Smooth muscle cell (in vitro differentiated cells): ENCODE data around the gene ZNF618. TPM values are rescaled to one million over a fixed set of nuclear protein-coding genes. Genes with fewer than 3 reads are reported as not detected.

ENCODE experiments used
- DNase-seq: peaks from one replicate; lab custom pipeline; 2025; ENCODE audit not compliant: unreplicated experiment; lab: John Stamatoyannopoulos, UW
- H2AFZ ChIP-seq: fragments of 200-600 bp; sonication (generic); 2 replicates; pipeline ENCODE4 v1.6.0; 2016; ENCODE audit warnings: antibody characterized with exemption, low read depth, mild to moderate bottlenecking
- H3F3A ChIP-seq: fragments of 200-600 bp; sonication (generic); 2 replicates; pipeline ENCODE4 v1.6.0; 2017; ENCODE audit warnings: antibody characterized with exemption, low read depth
- H3K27ac ChIP-seq: fragments of 200-600 bp; sonication (generic); 2 replicates; pipeline ENCODE4 v1.5.1; 2016; ENCODE audit warnings: low read depth, mild to moderate bottlenecking
- H3K27me3 ChIP-seq: fragments of 200-600 bp; sonication (generic); 2 replicates; pipeline ENCODE4 v1.6.1; 2016; ENCODE audit warnings: low read depth, mild to moderate bottlenecking
- H3K36me3 ChIP-seq: fragments of 200-600 bp; sonication (generic); 2 replicates; pipeline ENCODE4 v1.5.1; 2016; ENCODE audit warnings: low read depth
- H3K4me1 ChIP-seq: fragments of 200-600 bp; sonication (generic); 2 replicates; pipeline ENCODE4 v1.5.1; 2016; ENCODE audit warnings: low read depth
- H3K4me2 ChIP-seq: fragments of 200-600 bp; sonication (generic); 2 replicates; pipeline ENCODE4 v1.6.0; 2016; ENCODE audit warnings: mild to moderate bottlenecking
- H3K4me3 ChIP-seq: fragments of 200-600 bp; sonication (generic); 2 replicates; pipeline ENCODE4 v1.5.1; 2016; ENCODE audit warnings: mild to moderate bottlenecking
- H3K79me2 ChIP-seq: fragments of 200-600 bp; sonication (generic); 2 replicates; pipeline ENCODE4 v1.6.0; 2016; ENCODE audit warnings: low read depth, mild to moderate bottlenecking
- H3K9ac ChIP-seq: fragments of 200-600 bp; sonication (generic); 2 replicates; pipeline ENCODE4 v1.6.0; 2016; ENCODE audit warnings: low read depth
- H3K9me3 ChIP-seq: fragments of 200-600 bp; sonication (generic); replicated peaks from 2 replicates; pipeline ENCODE4 v1.5.1; 2016; ENCODE audit warnings: low read depth
- H4K20me1 ChIP-seq: fragments of 200-600 bp; sonication (generic); 2 replicates; pipeline ENCODE4 v1.6.0; 2016; ENCODE audit warnings: low read depth
- WGBS: methylation state at CpG from one replicate; pipeline ENCODE4 v1.1.7; 2016; ENCODE audit warnings: low lambda C conversion rate; 5-methylcytosine and 5-hydroxymethylcytosine counted together
- polyA plus RNA-seq: library from polyadenylated mRNA; unstranded; fragments of >200 nt; fragmentation: Nextera tagmentation; extraction: Ambion mirVana; gene quantifications from 2 replicates; pipeline ENCODE4 v1.2.1, GENCODE V29; 2016
- total RNA-seq: library from RNA; depleted of rRNA; stranded (reverse); fragments of >200 nt; gene quantifications from 2 replicates; pipeline ENCODE4 v1.2.3, GENCODE V29; 2014
- TF ChIP-seq, protein P1 (sequence below): fragments of 200-600 bp; sonication (generic); IDR thresholded peaks from 2 replicates; pipeline ENCODE4 v1.5.1; 2017; ENCODE audit warnings: borderline replicate concordance, mild to moderate bottlenecking, antibody characterized with exemption; ENCODE audit not compliant: insufficient read depth, poor library complexity, severe bottlenecking

Gene ZNF618
- total and polyA plus RNA-seq, 2 experiments from 2014 or later = 9.9 to 19.5 TPM

DNA sequence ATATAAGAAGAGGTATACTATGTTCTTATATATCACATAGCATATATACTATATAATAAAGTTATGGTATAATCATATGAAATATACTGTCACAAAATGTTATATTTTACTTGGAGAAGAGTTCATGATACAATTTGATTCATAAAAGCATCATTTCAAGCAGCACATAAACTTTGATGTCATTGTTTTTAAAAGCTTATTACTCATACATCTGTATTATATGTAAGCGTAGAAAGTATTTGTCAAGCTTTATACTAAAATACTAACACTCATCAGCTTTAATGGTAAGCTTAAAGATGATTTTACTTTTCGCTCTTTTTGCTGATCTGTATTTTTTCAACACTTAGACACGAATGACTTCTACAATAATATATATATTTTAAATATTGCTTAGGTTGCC, 34.0 kb upstream of the ZNF618 start:
- no peak for DNase-seq
- no peaks in the 10 kb centered on the region for H3K4me1 ChIP-seq
- no peak overlapping the region for H3K9ac ChIP-seq
- H3K9me3 ChIP-seq = no peaks in the 10 kb centered on the region
- no peak overlapping the region for H2AFZ ChIP-seq
- no peaks in the 10 kb centered on the region for H3K36me3 ChIP-seq
- H4K20me1 ChIP-seq = no peaks in the 10 kb centered on the region
- no peak overlapping the region for H3K4me3 ChIP-seq
- TF ChIP-seq, protein P1, sequence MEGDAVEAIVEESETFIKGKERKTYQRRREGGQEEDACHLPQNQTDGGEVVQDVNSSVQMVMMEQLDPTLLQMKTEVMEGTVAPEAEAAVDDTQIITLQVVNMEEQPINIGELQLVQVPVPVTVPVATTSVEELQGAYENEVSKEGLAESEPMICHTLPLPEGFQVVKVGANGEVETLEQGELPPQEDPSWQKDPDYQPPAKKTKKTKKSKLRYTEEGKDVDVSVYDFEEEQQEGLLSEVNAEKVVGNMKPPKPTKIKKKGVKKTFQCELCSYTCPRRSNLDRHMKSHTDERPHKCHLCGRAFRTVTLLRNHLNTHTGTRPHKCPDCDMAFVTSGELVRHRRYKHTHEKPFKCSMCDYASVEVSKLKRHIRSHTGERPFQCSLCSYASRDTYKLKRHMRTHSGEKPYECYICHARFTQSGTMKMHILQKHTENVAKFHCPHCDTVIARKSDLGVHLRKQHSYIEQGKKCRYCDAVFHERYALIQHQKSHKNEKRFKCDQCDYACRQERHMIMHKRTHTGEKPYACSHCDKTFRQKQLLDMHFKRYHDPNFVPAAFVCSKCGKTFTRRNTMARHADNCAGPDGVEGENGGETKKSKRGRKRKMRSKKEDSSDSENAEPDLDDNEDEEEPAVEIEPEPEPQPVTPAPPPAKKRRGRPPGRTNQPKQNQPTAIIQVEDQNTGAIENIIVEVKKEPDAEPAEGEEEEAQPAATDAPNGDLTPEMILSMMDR = no peak
- H3F3A ChIP-seq = no peaks in the 10 kb centered on the region
- H3K27me3 ChIP-seq = no peaks in the 10 kb centered on the region
- no peak overlapping the region for H3K27ac ChIP-seq
- WGBS = 91% methylated on average over 3 of the region's 3 CpGs
- no peaks in the 10 kb centered on the region for H3K79me2 ChIP-seq
- H3K4me2 ChIP-seq = no peak overlapping the region

DNA sequence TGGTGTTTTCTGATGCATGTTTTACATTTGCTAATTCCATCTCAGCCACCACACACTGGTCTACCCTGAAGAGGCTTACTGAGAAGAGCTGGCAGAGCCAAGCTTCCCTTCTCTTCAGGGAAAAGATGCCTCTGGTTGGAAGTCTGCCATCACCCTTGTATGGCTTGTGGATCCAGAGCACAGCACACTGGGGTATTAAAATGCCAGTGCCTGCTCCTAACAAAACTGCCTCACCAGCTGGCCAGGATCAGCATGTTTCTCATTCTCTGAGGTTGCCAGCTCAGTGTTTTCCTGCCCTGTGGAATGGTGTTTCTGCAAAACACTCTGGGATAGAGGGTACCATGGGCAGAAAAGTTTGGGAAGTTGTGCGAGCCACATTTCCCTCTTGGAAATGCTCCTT, 31.6 kb upstream of the ZNF618 start:
- no peak overlapping the region for H2AFZ ChIP-seq
- H3K27me3 ChIP-seq = no peaks in the 10 kb centered on the region
- no peak overlapping the region for H3K4me2 ChIP-seq
- no peak overlapping the region for H3K4me3 ChIP-seq
- no peak overlapping the region for H3K27ac ChIP-seq
- H4K20me1 ChIP-seq = no peaks in the 10 kb centered on the region
- WGBS = 82% methylated on average over 1 of the region's 1 CpG
- no peaks in the 10 kb centered on the region for H3K36me3 ChIP-seq
- DNase-seq = no peak
- no peak overlapping the region for H3K9ac ChIP-seq
- no peaks in the 10 kb centered on the region for H3K79me2 ChIP-seq
- H3F3A ChIP-seq = no peaks in the 10 kb centered on the region
- H3K9me3 ChIP-seq = no peaks in the 10 kb centered on the region
- TF ChIP-seq, protein P1 = no peak
- no peaks in the 10 kb centered on the region for H3K4me1 ChIP-seq

GRCh38 chr9:113851359-113851758, 24.8 kb upstream of the ZNF618 start:
- Histone ChIP-seq H4K20me1 (no peaks in the 10 kb centered on the region), H3K27ac (no peak overlapping the region), H3K79me2 (no peaks in the 10 kb centered on the region), H3F3A (no peaks in the 10 kb centered on the region), H3K4me1 (no peaks in the 10 kb centered on the region), H3K4me3 (no peak overlapping the region), H3K4me2 (no peak overlapping the region), H2AFZ (no peak overlapping the region), H3K36me3 (no peaks in the 10 kb centered on the region), H3K9ac (no peak overlapping the region), H3K27me3 (no peaks in the 10 kb centered on the region), H3K9me3 (no peaks in the 10 kb centered on the region)
- no peak for DNase-seq
- TF ChIP-seq, protein P1 = no peak
- WGBS = 97% methylated on average over 25 of the region's 25 CpGs

DNA sequence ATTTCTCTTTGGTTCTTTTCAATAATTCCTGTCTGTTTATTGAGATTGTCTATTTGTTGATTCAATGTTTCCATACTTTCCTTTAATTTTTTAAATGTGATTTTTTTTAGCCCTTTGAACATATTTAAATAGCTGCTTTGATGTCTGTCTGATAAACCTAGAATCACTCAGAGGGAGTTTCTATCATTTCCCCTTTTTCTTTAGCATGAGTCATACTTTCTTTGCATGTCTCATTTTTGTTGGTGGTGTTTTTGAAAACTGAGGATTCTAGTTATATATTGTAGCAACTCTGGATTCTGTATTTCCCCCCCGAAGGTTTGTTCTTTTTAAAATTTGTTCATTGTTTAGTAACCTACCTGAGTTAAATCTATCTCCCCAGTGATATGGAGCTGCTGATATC, 24.2 kb upstream of the ZNF618 start:
- Histone ChIP-seq H3K9me3 (no peaks in the 10 kb centered on the region), H3K4me2 (no peak overlapping the region), H3K27me3 (no peaks in the 10 kb centered on the region), H3K4me3 (no peak overlapping the region), H3K27ac (no peak overlapping the region), H3F3A (no peaks in the 10 kb centered on the region), H3K9ac (no peak overlapping the region), H2AFZ (no peak overlapping the region), H3K4me1 (no peaks in the 10 kb centered on the region), H3K36me3 (no peaks in the 10 kb centered on the region), H4K20me1 (no peaks in the 10 kb centered on the region), H3K79me2 (no peaks in the 10 kb centered on the region)
- WGBS = 73% methylated on average over 1 of the region's 1 CpG
- TF ChIP-seq, protein P1 = no peak
- no peak for DNase-seq
